Gastrocnemius medialis (tissue), 4 donors: Measurements from ENCODE around the gene AKR1C1. TPM values are rescaled to one million over a fixed set of nuclear protein-coding genes. Genes with fewer than 3 reads are reported as not detected.
"Not testable (repeated sequence)": the region's sequence is repeated elsewhere in the genome, so short reads cannot be mapped to it uniquely, and the experiment has no call there.

Experiments
- ATAC-seq, 2 donors: fragments of 150-250 bp; one replicate each; pipeline ENCODE4 v1.9.1; 2016
- DNase-seq, 2 donors: peaks; one replicate each; pipeline ENCODE4 v3.0.0-alpha.2; 2019
- H3K27ac ChIP-seq, 4 donors: fragments of 200-600 bp; sonication (generic); 1 replicate in 1 of 4; 2 replicates in 3 of 4; pipeline ENCODE4 v1.5.1; 2016 to 2018; ENCODE audit warnings: mild to moderate bottlenecking in 2 of 4, moderate library complexity in 1 of 4
- H3K27me3 ChIP-seq, 3 donors: fragments of 200-600 bp; sonication (generic) in 2 of 3; 1 replicate in 1 of 3; 2 replicates in 2 of 3; pipeline versions ENCODE4 v1.5.1 to v1.6.0; 2016 to 2019; ENCODE audit warnings: mild to moderate bottlenecking in 1 of 3, moderate library complexity in 1 of 3
- H3K36me3 ChIP-seq, 2 donors: fragments of 200-600 bp; sonication (generic) in 1 of 2; one replicate each; pipeline ENCODE4 v1.5.1; 2017 to 2018
- H3K4me1 ChIP-seq, 2 donors: fragments of 200-600 bp; sonication (generic) in 1 of 2; one replicate each; pipeline ENCODE4 v1.5.1; 2016 to 2017; ENCODE audit warnings: mild to moderate bottlenecking in 2 of 2
- H3K4me3 ChIP-seq, 4 donors: fragments of 200-600 bp; sonication (generic) in 3 of 4; 1 replicate in 1 of 4; 2 replicates in 3 of 4; pipeline ENCODE4 v1.5.1; 2016 to 2019; ENCODE audit warnings: mild to moderate bottlenecking in 2 of 4
- H3K9me3 ChIP-seq, 3 donors: fragments of 200-600 bp; sonication (generic) in 2 of 3; 1 replicate in 1 of 3; 2 replicates in 2 of 3; pipeline ENCODE4 v1.5.1; 2016 to 2019
- POLR2A ChIP-seq, 2 donors: fragments of 450-650 bp; IDR thresholded peaks; one replicate each; pipeline ENCODE4 v1.6.1; 2017; ENCODE audit warnings: antibody characterized with exemption in 2 of 2, mild to moderate bottlenecking in 2 of 2, moderate library complexity in 2 of 2
- in situ Hi-C, 4 donors: fragments of 200-750 bp; cut with MboI; loops; one replicate each; pipeline versions ENCODE4 v1.15.0 to v1.8.0; 2017; ENCODE audit warnings: low sequenced_read_pairs in 4 of 4
- intact Hi-C: fragments of 100-400 bp; cut with DNase I; formaldehyde crosslinking; loops from one replicate; pipeline ENCODE4 v1.15.1; 2023; ENCODE audit warnings: low total_unique reads
- total RNA-seq, 4 donors: library from RNA; depleted of rRNA; stranded (reverse); fragments of >200 nt; gene quantifications; one replicate each; pipeline versions ENCODE4 v1.1.0 to v1.2.3, GENCODE V29; 2016
- TF ChIP-seq, protein P1 (sequence below), 5 experiments: fragments of 450-650 bp in 3 of 5; fragments of 200-600 bp in 2 of 5; sonication (generic) in 2 of 5; IDR thresholded peaks in 4 of 5; conservative IDR thresholded peaks in 1 of 5; 1 replicate in 4 of 5; 2 replicates in 1 of 5; pipeline ENCODE4 v1.5.1; 2016 to 2019; ENCODE audit warnings: antibody characterized with exemption in 5 of 5, mild to moderate bottlenecking in 3 of 5, moderate library complexity in 3 of 5

The AKR1C1 gene
- total RNA-seq, 4 donors from 2014 or later: 203 to 254 (median 208) TPM

DNA sequence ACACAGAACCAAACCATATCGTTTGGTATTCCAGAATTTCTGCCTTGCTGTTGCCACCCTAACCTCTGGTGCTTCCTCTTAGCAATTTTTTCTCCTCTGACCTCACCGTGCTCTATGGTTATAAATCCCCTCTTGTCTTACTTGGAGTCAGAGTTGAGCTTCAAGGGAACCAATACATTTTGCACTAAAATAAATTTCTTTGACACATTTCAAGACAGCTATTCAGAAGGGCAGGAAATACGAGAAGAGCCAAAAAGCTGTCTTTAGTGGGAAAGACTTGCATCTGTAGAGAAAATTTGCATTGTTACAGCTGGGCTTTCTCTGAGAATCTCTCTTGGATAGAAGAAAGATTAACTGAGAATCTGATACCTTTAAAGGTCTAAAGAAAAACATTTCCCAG, 54.9 kb downstream of the AKR1C1 start:
- H3K9me3 ChIP-seq: no peaks in the 10 kb centered on the region
- no peak for DNase-seq
- H3K36me3 ChIP-seq: no peaks in the 10 kb centered on the region
- H3K4me3 ChIP-seq: no peak overlapping the region
- in situ Hi-C loops: loop anchor here in 1 of 4 donors (25.0 kb wide), 1 partner anchor 269 kb away; no protein-coding TSS in a partner anchor
- H3K4me1 ChIP-seq: peaks cover 25 to 50% of the 10 kb centered on the region in 2 donors
- no peak for TF ChIP-seq POLR2A (IDR thresholded peaks at IDR 0.05)
- TF ChIP-seq, protein P1, sequence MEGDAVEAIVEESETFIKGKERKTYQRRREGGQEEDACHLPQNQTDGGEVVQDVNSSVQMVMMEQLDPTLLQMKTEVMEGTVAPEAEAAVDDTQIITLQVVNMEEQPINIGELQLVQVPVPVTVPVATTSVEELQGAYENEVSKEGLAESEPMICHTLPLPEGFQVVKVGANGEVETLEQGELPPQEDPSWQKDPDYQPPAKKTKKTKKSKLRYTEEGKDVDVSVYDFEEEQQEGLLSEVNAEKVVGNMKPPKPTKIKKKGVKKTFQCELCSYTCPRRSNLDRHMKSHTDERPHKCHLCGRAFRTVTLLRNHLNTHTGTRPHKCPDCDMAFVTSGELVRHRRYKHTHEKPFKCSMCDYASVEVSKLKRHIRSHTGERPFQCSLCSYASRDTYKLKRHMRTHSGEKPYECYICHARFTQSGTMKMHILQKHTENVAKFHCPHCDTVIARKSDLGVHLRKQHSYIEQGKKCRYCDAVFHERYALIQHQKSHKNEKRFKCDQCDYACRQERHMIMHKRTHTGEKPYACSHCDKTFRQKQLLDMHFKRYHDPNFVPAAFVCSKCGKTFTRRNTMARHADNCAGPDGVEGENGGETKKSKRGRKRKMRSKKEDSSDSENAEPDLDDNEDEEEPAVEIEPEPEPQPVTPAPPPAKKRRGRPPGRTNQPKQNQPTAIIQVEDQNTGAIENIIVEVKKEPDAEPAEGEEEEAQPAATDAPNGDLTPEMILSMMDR (IDR thresholded peaks at IDR 0.05 in 4 of 5, conservative IDR thresholded peaks at IDR 0.05 in 1 of 5): no peak
- intact Hi-C loops: loop anchor here (5.0 kb wide), 1 partner anchor 74 kb away; the partner anchor contains the start of gene AKR1C3
- peak overlapping the region in 2 of 4 donors; percentile 1 to 87 for H3K27ac ChIP-seq
- H3K27me3 ChIP-seq: no peaks in the 10 kb centered on the region
- ATAC-seq: no peak

DNA sequence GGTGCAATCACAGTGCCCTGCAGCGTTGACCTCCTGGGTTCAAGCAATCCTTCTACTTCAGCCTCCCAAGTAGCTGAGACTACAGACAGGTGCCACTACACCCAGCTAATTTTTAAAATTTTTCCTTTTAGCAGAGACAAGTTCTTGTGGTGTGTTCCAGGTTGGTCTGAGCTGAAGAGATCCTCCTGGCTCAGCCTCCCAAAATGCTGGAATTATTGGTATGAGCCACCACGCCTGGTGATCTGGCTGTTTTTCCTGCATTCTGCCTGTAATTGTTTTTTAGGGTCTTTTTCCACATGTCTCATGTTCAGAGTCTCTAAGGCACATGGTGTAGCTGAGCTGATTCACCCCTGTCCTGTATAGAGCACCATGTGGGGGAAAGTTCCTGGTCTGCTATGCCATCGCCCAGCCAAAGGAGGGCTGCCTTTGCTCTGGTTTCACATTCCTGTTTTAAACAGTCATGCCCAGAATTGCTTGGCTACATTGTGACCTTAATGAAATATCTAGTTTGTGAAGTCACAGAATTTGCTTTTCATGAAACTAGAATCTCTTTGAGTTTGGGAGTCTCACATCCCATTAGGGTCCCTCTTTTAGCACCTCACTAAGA, 55.6 kb downstream of the AKR1C1 start:
- peak overlapping the region; percentile 72 to 87 (median 76) for H3K27ac ChIP-seq
- not testable (repeated sequence) for H3K4me3 ChIP-seq, H3K9me3 ChIP-seq, H3K36me3 ChIP-seq, H3K27me3 ChIP-seq
- intact Hi-C loops: loop anchor here (5.0 kb wide), 1 partner anchor 74 kb away; the partner anchor contains the start of gene AKR1C3
- H3K4me1 ChIP-seq: peaks cover 25 to 50% of the 10 kb centered on the region in 2 donors
- DNase-seq: peak in 1 of 2 donors; percentile 54
- TF ChIP-seq, protein P1 (IDR thresholded peaks at IDR 0.05 in 4 of 5, conservative IDR thresholded peaks at IDR 0.05 in 1 of 5): peak in 3 of 5 experiments; percentile 12 to 17 (median 15)
- in situ Hi-C loops: loop anchor here in 1 of 4 donors (25.0 kb wide), 1 partner anchor 269 kb away; no protein-coding TSS in a partner anchor
- ATAC-seq: peak; percentile 81 to 84

DNA sequence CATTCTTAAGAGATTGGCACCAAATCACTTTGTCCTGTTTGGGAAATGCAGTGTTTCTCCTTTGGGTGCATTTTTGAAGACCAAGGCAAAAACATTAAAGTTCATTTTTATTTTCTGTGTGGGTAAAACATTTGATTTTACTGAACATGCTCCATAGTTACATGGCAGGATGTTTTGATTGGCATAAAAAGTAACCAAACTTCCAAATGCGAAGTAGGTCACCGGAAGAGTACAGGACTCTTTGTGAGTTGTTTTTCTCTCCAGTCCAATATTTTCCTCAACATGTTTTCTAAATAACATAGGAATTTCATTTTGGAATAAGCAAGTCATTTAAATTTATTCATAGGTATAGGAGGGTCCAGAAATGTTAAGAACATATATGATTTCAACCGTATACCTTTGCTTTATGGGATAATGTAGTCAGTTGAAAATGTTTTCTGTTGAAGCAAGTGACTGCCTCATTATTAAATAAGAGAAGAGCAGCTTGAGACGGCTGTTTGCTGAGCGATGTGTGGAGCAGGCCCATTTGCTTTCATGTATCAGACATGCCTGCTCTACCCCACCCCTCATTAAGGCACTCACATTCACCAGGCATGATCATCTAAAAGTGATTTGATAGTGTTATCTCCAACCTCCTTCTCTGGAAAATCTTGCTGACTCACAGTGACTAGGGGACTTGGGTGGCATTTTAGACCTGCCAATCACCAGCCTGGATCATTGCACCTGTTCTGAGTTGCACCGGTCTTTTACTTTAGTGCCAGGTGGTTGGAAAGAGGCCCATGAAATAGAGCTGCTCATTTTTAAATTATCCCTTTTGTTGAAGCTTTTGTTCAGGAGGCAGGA, 56.8 kb downstream of the AKR1C1 start:
- ATAC-seq (peak; percentile 72 to 87), DNase-seq (peak; percentile 41 to 66)
- not testable (repeated sequence) for H3K36me3 ChIP-seq, H3K27me3 ChIP-seq, H3K9me3 ChIP-seq, H3K4me3 ChIP-seq
- in situ Hi-C loops: loop anchor here in 1 of 4 donors (25.0 kb wide), 1 partner anchor 267 kb away; no protein-coding TSS in a partner anchor
- H3K27ac ChIP-seq: peak overlapping the region; percentile 72 to 87 (median 76)
- H3K4me1 ChIP-seq: peaks cover 25 to 50% of the 10 kb centered on the region in 2 donors
- intact Hi-C loops: loop anchor here (5.0 kb wide), 1 partner anchor 72 kb away; the partner anchor contains the start of gene AKR1C3

DNA sequence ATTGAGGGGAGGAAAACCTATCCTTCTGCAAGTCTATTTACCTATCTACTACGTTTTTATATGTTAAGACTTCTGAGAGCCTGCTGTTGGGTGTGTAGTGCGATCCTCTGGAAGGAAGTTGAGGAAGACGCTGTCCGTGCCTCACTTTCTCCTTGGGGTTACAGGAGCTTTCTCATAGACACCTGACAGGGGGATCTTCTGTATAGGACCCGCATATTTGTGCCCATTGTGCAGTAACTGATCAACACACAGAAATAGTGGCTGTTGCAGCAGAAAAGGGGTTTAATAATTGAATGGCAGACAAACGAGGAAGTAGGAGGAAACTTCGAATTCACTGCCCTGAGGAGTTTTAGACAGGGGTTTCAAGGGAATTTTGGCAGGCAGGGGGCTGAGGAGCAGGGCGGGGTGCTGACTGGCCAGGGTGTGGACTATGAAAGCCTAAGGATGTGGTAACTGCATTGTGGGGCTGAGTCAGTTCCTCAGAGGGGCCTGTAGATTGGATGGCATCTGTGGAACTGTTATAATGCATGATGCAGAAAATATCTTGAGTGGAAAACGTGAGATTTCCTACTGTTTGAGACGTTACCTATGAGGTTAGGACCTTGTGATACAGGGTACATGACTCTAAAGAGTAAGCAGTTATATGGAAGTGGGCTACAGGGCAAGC, 58.5 kb downstream of the AKR1C1 start:
- DNase-seq, H3K36me3 ChIP-seq, H3K4me3 ChIP-seq, H3K27me3 ChIP-seq, intact Hi-C loops, H3K9me3 ChIP-seq, ATAC-seq: not testable (repeated sequence)
- Histone ChIP-seq H3K27ac (peak overlapping the region in 1 of 4 donors; percentile 15), H3K4me1 (peaks cover 25 to 36% of the 10 kb centered on the region in 2 donors)
- in situ Hi-C loops: loop anchor here in 1 of 4 donors (25.0 kb wide), 1 partner anchor 266 kb away; no protein-coding TSS in a partner anchor

DNA sequence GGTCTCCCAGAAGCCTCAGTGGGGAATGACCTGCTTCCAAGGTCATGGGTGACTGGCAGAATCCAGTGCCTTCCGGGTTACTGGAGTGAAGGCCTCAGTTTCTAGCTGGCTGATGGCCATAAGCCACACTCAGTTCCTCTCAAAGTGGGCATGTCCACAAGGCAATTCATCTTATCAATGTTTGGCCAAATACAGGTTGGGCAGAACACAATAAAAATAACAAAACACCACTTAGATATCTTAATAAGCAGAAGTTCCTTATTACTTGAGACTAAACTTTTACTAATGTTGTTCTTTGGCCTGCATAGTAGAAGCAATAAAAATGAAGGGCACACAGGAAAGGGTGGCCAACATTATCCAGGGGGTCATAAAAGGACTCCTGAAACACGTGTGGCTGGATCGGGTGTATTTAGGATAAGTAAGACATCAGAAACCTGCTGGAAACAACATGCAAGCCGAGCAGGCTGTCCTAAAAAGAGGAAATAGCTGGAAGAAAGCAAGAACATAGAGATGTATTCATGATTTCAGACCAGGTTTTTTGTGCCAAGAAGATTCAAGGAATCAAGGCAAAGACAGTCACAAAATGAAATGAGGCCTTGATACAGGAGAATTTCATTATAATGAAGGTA, 60.1 kb downstream of the AKR1C1 start:
- in situ Hi-C loops: loop anchor here in 1 of 4 donors (25.0 kb wide), 1 partner anchor 264 kb away; no protein-coding TSS in a partner anchor
- Histone ChIP-seq H3K27me3 (no peaks in the 10 kb centered on the region), H3K36me3 (no peaks in the 10 kb centered on the region), H3K27ac (peak overlapping the region in 1 of 4 donors; percentile 4), H3K4me3 (no peak overlapping the region), H3K9me3 (no peaks in the 10 kb centered on the region), H3K4me1 (peaks cover 19 to 24% of the 10 kb centered on the region in 2 donors)
- ATAC-seq (no peak), DNase-seq (no peak)
- TF ChIP-seq POLR2A (IDR thresholded peaks at IDR 0.05): no peak
- TF ChIP-seq, protein P1 (IDR thresholded peaks at IDR 0.05 in 4 of 5, conservative IDR thresholded peaks at IDR 0.05 in 1 of 5): no peak
- intact Hi-C loops: no loop called here

DNA sequence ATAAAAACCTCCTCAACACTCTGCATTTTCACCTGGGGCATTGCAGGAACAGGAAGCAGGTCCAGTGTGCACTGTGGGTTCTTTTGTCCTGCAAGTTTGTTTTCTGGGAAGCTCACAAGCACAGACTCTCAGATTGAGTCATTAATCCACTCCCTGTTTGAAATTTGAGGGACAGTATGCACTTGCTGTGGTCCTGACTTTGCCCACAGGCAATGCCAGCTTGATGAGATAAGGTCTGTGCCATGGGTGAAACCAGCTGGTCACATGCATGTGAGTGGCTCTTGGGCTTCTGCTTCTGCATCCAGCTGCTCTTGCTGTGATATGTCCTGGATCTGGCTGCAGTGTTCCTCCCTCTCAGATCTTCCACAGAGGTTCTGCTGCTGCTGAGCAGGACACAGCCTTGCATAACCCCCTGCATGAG, 62.3 kb downstream of the AKR1C1 start:
- H3K4me3 ChIP-seq, H3K9me3 ChIP-seq, H3K27me3 ChIP-seq, intact Hi-C loops, H3K4me1 ChIP-seq, H3K36me3 ChIP-seq, in situ Hi-C loops: not testable (repeated sequence)
- H3K27ac ChIP-seq: peak overlapping the region in 3 of 4 donors; percentile 43 to 79 (median 55)
- ATAC-seq (peak; percentile 87), DNase-seq (peak; percentile 60 to 68)
